Parathyroid adenoma (tissue), 2 donors: ENCODE measurements around the gene MPP3.

ENCODE experiments used
- H2AFZ ChIP-seq: fragments of 300-600 bp; sonication (generic); one replicate; pipeline ENCODE4 v1.7.0; 2017; ENCODE audit warnings: antibody characterized with exemption, mild to moderate bottlenecking
- H3K27ac ChIP-seq: fragments of 300-600 bp; sonication (generic); one replicate; pipeline ENCODE4 v1.7.0; 2017
- H3K27me3 ChIP-seq: fragments of 300-600 bp; sonication (generic); one replicate; pipeline ENCODE4 v1.7.0; 2017; ENCODE audit warnings: low read length; ENCODE audit not compliant: control insufficient read depth, insufficient read depth
- H3K36me3 ChIP-seq: fragments of 300-600 bp; sonication (generic); one replicate; pipeline ENCODE4 v1.7.0; 2017; ENCODE audit warnings: low read length; ENCODE audit not compliant: control insufficient read depth, insufficient read depth
- H3K4me1 ChIP-seq: fragments of 300-600 bp; sonication (generic); one replicate; pipeline ENCODE4 v1.7.0; 2017; ENCODE audit warnings: control low read depth
- H3K4me2 ChIP-seq: fragments of 300-600 bp; sonication (generic); one replicate; pipeline ENCODE4 v1.7.0; 2017; ENCODE audit warnings: low read length
- H3K4me3 ChIP-seq: fragments of 300-600 bp; sonication (generic); one replicate; pipeline ENCODE4 v1.7.0; 2017; ENCODE audit warnings: low read depth, low read length
- H3K79me2 ChIP-seq: fragments of 300-600 bp; sonication (generic); one replicate; pipeline ENCODE4 v1.7.0; 2017; ENCODE audit warnings: control low read depth
- H3K9ac ChIP-seq: fragments of 300-600 bp; sonication (generic); one replicate; pipeline ENCODE4 v1.7.0; 2017; ENCODE audit warnings: mild to moderate bottlenecking
- H3K9me3 ChIP-seq: fragments of 300-600 bp; sonication (generic); one replicate; pipeline ENCODE4 v1.7.0; 2017; ENCODE audit warnings: low read length; ENCODE audit not compliant: control insufficient read depth
- CTCF ChIP-seq: fragments of 300-600 bp; sonication (generic); IDR thresholded peaks from one replicate; pipeline ENCODE4 v1.7.0; 2017; ENCODE audit warnings: antibody characterized with exemption, mild to moderate bottlenecking
- donor health status: primary hyperparathyroidism.

The MPP3 gene

DNA sequence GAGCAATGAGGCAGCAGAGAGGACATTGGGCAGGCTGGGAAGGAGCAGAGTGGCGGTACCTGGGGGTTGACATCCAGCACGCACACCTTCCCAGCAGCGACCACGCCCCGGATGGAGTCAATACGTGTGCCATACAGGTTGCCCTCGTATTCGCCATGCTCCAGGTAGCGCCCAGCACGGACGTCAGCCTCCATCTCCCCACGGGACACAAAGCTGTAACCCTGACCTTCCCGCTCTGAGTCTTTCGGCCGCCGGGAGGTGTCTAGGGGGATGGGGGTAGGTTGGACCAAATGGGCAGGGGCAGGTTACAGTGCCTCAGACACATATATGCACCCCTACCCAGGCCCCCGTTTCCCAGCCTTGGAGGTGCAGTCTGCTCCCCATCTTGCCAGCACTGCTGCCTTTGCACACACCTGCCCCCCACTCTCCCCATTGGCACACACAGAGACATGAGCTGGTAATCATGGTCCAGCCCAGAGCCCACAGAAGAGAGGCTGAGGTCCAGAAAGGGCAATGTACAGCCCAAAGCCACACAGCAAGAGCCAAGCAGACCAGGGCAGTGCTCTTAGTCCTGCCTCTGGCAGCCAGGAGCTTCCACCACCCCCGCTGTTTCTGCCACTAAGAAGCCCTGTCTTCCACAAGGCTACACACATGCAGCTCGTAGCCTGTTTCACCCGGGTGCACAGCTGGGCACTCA is 46.9 kb upstream of the MPP3 start:
- Histone ChIP-seq H3K9me3 (no peaks in the 10 kb centered on the region), H3K27ac (no peak overlapping the region), H3K27me3 (no peaks in the 10 kb centered on the region), H3K4me2 (no peak overlapping the region), H3K9ac (no peak overlapping the region), H3K79me2 (peaks cover 2% of the 10 kb centered on the region), H3K4me3 (no peak overlapping the region), H2AFZ (no peak overlapping the region), H3K36me3 (no peaks in the 10 kb centered on the region), H3K4me1 (peaks cover 5% of the 10 kb centered on the region)
- no peak for TF ChIP-seq CTCF

DNA sequence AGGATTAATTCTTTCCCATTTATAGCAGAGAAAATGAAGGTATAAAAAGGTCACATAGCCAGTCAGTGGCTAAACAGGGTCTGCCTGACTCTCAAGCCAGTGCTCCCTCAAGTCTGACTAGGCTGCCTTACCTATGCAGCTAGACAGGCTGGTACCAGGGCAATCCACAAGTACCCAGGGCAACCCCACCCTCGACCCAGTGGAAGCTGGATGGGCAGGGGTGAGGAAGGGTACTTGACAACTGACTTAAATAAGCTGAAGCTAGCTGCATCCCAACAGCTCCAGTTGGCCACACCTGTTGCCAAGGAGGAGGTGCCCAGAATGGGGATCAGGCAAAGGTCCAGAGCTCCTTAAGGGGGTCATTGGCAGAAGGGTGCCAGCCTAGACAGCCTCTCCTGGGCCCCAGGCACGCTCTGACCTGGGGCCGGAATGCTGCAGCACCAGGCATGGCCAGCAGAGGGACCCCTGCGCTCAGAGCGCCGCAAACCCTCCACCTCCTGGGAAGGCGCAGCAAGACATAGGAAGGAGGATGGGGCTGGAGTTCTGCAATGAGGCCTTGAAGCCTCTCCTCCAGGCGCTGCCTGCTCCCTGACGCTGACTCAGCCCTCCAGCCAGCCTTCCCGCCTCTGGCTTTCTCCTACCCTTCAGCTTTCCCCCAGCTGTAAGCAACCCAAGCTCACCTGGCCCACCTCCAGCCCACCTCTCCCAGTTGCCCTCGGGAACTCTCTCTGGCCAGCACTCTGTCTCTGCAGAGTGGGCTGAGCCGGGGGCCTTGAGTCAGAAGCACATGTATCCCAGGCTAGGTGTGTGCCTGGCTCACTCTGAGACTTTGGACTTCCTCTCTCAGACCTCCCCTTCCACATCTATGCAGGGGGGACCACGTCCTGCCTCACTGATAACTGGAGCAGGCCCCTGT is 45.6 kb upstream of the MPP3 start:
- peak; percentile 98 for TF ChIP-seq CTCF
- Histone ChIP-seq H3K27me3 (no peaks in the 10 kb centered on the region), H3K79me2 (peaks cover 2% of the 10 kb centered on the region), H3K36me3 (no peaks in the 10 kb centered on the region), H3K4me2 (no peak overlapping the region), H3K27ac (no peak overlapping the region), H3K4me1 (peaks cover 11% of the 10 kb centered on the region), H2AFZ (peak overlapping the region; percentile 25), H3K9me3 (no peaks in the 10 kb centered on the region), H3K9ac (no peak overlapping the region), H3K4me3 (no peak overlapping the region)

DNA sequence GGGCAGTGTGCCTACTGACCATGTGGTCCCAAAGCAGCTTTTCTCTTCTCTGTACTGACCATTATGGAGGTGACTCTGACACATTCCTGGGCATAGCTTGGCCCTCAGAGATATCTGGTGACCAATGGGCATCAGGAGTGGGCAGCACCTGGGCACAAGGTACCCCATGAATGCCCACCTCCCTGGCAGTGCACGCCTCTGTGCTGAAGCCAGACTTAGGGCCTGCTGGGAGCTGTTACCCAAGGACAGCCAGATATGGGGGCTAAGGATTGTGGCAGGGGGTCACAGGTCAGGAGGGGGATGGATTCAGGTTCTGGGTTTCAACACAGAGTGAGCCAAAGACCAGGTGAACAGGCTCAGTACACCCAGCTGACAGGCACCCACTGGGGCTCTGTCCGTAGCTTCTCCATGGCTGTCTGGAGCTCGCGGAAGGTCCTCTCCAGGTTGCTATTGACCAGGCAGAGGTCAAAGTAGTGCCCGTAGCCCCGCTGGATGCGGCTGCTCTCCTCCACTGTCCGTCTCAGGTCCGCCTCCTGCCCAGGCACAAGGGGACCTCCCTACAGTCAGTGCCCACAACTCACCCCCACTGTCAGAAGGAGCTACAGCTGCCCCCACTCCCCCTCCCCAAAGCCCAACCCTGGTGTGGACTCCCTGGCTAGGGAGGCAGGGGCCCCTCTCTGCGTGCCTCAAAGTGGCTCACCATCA is 44.7 kb upstream of the MPP3 start:
- no peak for TF ChIP-seq CTCF
- H3K9ac ChIP-seq: no peak overlapping the region
- no peak overlapping the region for H2AFZ ChIP-seq
- peaks cover 17% of the 10 kb centered on the region for H3K4me1 ChIP-seq
- no peak overlapping the region for H3K27ac ChIP-seq
- no peak overlapping the region for H3K4me2 ChIP-seq
- H3K27me3 ChIP-seq: no peaks in the 10 kb centered on the region
- no peaks in the 10 kb centered on the region for H3K9me3 ChIP-seq
- H3K79me2 ChIP-seq: peaks cover 2% of the 10 kb centered on the region
- no peak overlapping the region for H3K4me3 ChIP-seq
- no peaks in the 10 kb centered on the region for H3K36me3 ChIP-seq

DNA sequence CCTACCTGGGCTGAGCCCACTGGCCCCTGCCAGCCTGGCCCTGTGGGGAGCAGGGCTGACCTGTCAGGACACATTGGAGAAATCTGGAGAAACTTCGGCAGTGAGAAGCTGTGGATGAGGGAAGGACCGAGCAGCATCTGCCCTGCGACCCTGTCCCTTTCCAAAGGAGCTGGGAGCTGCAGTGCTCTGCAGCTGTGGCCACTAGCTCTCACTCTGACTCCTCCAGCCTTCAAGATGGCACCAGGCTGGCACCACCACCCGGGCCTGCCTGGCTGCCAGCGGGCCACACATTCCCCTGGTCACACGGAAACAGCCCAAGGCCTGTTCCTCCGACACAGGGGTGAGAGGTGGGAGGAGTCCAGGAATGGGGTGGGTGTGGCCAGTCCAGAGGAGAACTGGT is 44.1 kb upstream of the MPP3 start:
- no peaks in the 10 kb centered on the region for H3K9me3 ChIP-seq
- peaks cover 2% of the 10 kb centered on the region for H3K79me2 ChIP-seq
- no peak for TF ChIP-seq CTCF
- no peak overlapping the region for H2AFZ ChIP-seq
- no peaks in the 10 kb centered on the region for H3K36me3 ChIP-seq
- no peak overlapping the region for H3K9ac ChIP-seq
- H3K4me1 ChIP-seq: peaks cover 22% of the 10 kb centered on the region
- H3K4me2 ChIP-seq: no peak overlapping the region
- no peak overlapping the region for H3K4me3 ChIP-seq
- H3K27me3 ChIP-seq: no peaks in the 10 kb centered on the region
- H3K27ac ChIP-seq: no peak overlapping the region
